Stimulated activated naive CD8-positive, alpha-beta T cell treated with anti-CD3 and anti-CD28 coated beads, Interleukin-15, Interleukin-2, amounts not matched to agents 100 U/mL and 50 U/mL, for 24 hours (primary cell): ENCODE data around the gene ADAMTSL3.
A peak's percentile ranks its signal among the peaks of the same experiment; 100 is the strongest.

Experiments used
- ATAC-seq: fragments of 150-1000 bp; cut with Tn5 transposase; one replicate; pipeline ENCODE4 v1.10.0; 2021
- DNase-seq: peaks from one replicate; pipeline ENCODE4 v3.0.0; 2021

The ADAMTSL3 gene

DNA sequence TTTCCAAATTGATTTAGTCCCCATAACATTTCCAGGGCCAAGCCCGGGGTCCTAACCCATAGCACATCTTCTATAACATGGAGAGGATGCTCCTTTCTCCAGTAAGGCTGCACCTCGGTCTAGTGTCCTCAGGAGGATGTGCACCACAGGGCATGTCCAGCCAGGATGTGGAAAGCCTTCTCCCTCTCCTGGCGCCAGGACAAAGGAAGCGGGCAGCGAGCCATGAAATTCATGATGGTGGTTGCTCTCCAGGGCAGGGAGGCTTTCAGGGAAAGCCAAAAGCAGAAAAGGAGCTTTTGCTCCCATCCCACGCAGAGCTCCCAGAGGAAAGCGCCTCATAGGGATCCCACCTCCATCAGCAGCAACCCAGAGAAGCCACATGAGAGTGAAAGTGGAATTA, 220.0 kb downstream of the ADAMTSL3 start:
- ATAC-seq = no peak

GRCh38 chr15:83880529-83880928, 226.6 kb downstream of the ADAMTSL3 start:
- ATAC-seq (no peak), DNase-seq (no peak)

More for the DNA sequence above, 220.0 kb downstream of the ADAMTSL3 start:
- DNase-seq = no peak

- no peak for ATAC-seq
- DNase-seq = no peak
These were observed 227.2 kb downstream of the ADAMTSL3 start for GRCh38 chr15:83881156-83881555.

GRCh38 chr15:83886321-83886720, 232.4 kb downstream of the ADAMTSL3 start:
- no peak for ATAC-seq
- no peak for DNase-seq

DNA sequence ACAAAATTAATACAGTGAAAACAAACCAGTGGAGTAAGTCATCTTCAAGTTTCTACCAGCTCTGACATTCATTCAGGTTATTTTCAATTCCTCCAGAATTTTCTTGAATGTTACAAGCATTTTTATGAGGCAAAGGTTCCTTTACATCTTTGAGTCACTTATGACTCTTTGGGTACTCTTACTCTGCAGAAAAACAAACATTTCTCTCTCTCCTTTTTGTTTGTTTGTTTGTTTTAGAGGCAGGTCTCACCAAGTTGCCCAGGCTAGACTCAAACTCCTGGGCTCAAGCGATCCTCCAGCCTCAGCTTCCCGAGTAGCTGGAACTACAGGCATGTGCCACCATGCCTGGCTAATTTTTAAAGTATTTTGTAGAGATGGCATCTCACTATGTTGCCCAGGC, 233.5 kb downstream of the ADAMTSL3 start:
- no peak for DNase-seq

GRCh38 chr15:83887961-83888360, 234.0 kb downstream of the ADAMTSL3 start:
- ATAC-seq (no peak), DNase-seq (no peak)

More for the DNA sequence above, 233.5 kb downstream of the ADAMTSL3 start:
- no peak for ATAC-seq

- ATAC-seq (no peak), DNase-seq (no peak)
These were observed 236.1 kb downstream of the ADAMTSL3 start for GRCh38 chr15:83889995-83890394.

DNA sequence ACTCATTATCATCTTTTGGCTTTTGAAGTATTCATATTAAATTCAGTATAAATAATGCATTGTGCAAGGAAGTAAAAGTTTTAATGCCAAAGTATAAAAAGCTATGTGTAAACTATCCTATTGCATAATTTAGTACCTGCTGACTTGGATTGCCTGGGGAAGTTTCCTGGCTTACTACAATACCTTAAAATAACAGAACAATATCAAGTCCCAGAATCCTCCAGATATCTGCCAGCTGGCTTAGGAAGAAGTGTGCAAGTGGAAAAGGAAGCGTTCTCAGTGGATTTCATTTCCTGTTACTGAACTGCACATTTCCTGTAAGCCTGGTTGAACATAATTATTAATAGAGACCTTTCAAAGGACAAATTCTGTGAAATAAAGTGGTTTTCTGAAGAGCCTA, 236.7 kb downstream of the ADAMTSL3 start:
- DNase-seq = no peak
- ATAC-seq = no peak

DNA sequence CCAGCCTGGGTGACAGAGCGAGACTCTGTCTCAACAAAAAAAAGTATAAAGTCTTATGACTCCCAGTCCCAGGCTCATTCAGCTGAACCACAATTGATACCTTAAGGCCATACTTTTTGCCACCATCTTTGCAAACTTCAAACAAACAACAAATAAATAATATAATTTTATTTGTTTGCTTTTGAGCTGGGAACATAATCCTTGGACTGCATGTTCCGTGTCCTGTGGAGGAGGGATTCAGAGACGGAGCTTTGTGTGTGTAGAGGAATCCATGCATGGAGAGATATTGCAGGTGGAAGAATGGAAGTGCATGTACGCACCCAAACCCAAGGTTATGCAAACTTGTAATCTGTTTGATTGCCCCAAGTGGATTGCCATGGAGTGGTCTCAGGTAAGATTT, 238.6 kb downstream of the ADAMTSL3 start:
- DNase-seq (no peak), ATAC-seq (no peak)

DNA sequence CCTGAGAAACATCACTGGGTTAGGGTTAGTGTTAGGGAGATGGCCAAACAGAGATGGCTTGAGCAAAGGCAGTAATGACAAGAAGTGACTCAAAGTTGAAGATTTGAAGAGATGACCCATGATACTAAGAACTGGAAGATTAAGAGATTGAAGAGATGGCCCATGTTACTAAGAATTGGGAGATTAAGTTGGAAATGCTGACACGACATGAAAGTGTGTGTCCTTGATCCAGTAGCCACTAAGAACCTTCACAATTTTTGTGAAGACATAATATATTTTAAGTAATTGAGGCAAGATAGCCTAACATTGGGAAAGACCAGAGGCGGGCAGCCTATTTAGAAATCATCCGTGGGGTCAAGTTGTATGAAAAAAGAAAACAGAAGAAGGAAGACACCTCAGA, 239.4 kb downstream of the ADAMTSL3 start:
- no peak for ATAC-seq
- no peak for DNase-seq

GRCh38 chr15:83897037-83897436, 243.1 kb downstream of the ADAMTSL3 start:
- ATAC-seq = no peak
- no peak for DNase-seq

- no peak for DNase-seq
- no peak for ATAC-seq
These were observed 244.4 kb downstream of the ADAMTSL3 start for GRCh38 chr15:83898361-83898760.

GRCh38 chr15:83899670-83900069, 245.7 kb downstream of the ADAMTSL3 start:
- DNase-seq = no peak
- no peak for ATAC-seq

DNA sequence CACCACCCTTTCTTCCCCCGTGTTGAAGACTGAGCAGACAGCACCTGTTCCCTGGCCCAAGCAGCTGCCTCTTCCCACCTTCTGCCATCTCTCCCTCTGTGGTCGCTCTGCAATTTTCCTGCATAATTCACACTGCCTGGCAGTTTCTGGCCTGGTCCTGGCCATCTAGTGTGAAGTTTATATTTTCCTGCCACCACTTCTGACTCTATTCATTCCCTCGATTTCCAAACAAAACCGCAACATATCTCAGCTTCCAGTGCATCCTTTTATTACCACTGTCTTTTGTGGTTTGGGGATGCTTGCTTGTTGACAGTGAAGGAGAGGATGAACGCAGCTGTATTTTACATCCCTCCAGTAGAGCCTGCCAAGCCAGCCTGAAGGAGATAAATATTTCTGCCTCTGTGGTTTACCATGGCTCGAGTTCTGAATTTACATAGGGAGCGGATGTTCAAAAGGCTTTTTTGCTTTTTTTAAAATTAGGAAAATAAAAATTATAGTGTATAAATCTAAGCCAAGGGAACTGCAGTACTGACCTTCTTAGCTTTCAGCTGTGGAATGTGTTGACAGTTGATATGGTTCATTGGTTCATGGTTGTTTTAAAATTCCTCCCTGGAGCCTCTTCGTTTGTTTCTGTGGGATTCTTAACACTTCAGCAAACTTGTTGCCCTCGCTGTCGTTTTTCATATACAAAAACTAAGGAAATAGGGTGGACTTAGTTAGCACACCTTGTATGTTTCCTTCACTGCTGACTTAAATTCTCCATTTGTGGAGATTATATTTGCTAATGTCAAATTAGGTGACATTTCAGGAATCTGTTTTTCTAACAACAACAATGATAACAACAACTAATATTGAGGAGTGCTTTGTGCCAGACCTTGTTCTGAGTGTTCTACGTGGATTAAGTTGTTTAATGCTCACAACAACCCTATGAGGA, 250.5 kb downstream of the ADAMTSL3 start:
- no peak for DNase-seq
- ATAC-seq = no peak

GRCh38 chr15:83905556-83906273, 251.8 kb downstream of the ADAMTSL3 start:
- no peak for ATAC-seq
- no peak for DNase-seq

GRCh38 chr15:83911345-83911744, 257.4 kb downstream of the ADAMTSL3 start:
- ATAC-seq (no peak), DNase-seq (no peak)

- DNase-seq (no peak), ATAC-seq (no peak)
These were observed 258.4 kb downstream of the ADAMTSL3 start for GRCh38 chr15:83912343-83912742.

- ATAC-seq = no peak
- DNase-seq = no peak
These were observed 259.2 kb downstream of the ADAMTSL3 start for GRCh38 chr15:83913034-83913632.

DNA sequence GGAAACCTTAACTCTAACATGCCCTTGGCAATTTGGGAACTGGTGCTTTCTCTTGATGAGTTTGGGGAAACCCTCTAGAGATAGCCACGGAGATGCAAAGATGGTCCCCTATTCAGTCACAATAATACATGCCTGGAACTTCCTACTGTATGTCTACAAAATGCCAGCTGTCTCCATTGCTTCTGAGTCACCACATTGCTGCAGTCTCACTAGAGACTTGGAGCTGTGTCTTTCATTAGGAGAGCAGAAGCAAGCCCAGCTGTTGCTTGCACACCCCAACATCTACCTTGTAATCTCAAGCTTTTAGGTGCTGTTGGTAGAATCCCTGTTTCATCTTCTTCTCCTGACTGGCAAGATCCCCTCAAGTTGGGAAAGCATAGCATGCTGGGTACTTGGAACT, 261.0 kb downstream of the ADAMTSL3 start:
- ATAC-seq (no peak), DNase-seq (no peak)

DNA sequence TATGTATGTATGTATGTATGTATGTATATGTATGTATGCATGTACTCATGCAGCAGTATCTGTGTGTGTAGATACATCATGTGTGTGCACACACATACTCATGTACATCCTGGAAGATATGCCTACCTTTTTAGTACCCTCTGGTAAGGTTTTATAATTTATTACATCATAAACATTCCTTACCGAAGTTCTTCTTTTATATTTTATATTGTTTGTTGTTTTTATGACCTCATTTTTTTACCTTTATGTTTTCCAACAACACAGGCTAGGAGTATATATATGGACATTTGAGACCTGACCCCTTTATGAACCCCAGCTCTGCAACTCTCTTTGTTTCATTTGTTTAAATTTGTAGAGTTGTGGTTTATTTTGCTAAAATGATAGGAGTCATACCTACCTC, 263.5 kb downstream of the ADAMTSL3 start:
- ATAC-seq = no peak
- DNase-seq = no peak

GRCh38 chr15:83918011-83918410, 264.1 kb downstream of the ADAMTSL3 start:
- ATAC-seq = no peak
- DNase-seq = no peak

DNA sequence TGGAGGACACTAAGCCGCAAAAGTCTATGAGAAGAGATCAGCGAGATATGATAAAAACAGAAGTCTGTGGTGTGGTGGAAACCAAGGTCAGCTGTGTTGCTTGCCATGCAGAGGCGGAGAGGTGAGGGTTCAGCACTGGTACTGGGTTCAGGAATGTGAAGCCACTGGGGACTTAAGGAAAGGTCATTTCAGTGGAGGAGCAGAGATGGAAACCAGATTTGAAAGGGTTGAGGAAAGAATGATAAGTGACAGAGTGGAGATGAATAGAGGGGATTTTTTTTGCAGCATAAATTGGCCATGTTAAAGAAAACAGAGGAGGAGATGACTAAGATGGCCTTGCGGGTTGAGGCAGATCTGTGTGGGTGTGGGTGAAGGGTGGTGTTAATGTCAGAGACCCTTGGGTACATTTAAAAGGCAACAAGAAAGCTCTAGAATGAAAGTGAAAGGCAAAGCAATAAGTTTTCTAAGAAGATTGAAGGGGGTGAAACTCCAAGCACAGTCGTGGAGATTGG, 265.5 kb downstream of the ADAMTSL3 start:
- ATAC-seq = peak; percentile 88
- peak; percentile 20 for DNase-seq
